ES-I3 (cell line): Measurements from ENCODE around the gene STX1A.
"Not testable (repeated sequence)": the region's sequence is repeated elsewhere in the genome, so short reads cannot be mapped to it uniquely, and the experiment has no call there.

Experiments
- H3K36me3 ChIP-seq: 2 replicates; pipeline ENCODE4 v1.6.1; 2013; ENCODE audit warnings: mild to moderate bottlenecking, low read length, control low read depth, moderate library complexity; ENCODE audit not compliant: insufficient read depth
- H3K4me1 ChIP-seq: 2 replicates; pipeline ENCODE4 v1.6.1; 2013; ENCODE audit warnings: mild to moderate bottlenecking, control low read depth, low read length; ENCODE audit not compliant: insufficient read depth
- H3K9ac ChIP-seq: 2 replicates; pipeline ENCODE4 v1.6.1; 2013; ENCODE audit warnings: low read depth, mild to moderate bottlenecking, low read length, moderate library complexity
- H3K9me3 ChIP-seq: 2 replicates; pipeline ENCODE4 v1.6.1; 2013; ENCODE audit warnings: mild to moderate bottlenecking, low read length, moderate library complexity; ENCODE audit not compliant: control insufficient read depth, insufficient read depth

STX1A gene

DNA sequence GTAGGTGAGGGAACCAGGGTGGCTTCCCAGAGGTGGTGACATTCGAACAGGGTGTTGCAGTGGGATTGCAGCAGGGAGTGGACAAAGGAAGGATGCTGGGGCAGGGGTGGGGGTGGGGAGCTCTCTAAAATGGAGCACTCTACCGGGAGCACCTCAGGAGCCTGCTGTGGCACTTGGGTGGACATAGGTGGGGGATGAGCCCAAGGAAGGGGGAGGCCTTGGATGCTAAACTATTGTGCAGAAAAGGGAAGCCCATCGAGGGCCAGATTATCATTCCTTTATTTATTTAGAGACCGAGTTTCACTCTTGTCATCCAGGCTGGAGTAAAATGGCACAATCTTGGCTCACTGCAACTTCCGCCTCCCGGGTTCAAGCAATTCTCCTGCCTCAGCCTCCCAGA is 3.3 kb upstream of the STX1A start:
- Histone ChIP-seq H3K4me1 (no peaks in the 10 kb centered on the region), H3K9me3 (no peaks in the 10 kb centered on the region), H3K36me3 (no peaks in the 10 kb centered on the region), H3K9ac (no peak overlapping the region)

DNA sequence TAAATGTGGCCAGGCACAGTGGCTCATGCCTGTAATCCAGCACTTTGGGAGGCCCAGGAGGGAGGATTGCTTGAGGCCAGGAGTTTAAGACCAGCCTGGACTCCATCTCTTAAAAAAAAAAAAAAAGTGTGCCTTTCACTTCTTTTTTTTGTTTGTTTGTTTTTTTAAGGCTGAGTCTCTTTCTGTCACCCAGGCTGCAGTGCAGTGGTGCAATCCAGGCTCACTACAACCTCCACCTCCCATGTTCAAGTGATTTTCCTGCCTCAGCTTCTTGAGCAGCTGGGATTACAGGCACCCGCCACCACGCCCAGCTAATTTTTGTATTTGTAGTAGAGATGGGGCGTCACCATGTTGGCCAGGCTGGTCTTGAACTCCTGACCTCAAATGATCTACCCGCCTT is 2.7 kb upstream of the STX1A start:
- not testable (repeated sequence) for H3K4me1 ChIP-seq, H3K9me3 ChIP-seq, H3K36me3 ChIP-seq, H3K9ac ChIP-seq

DNA sequence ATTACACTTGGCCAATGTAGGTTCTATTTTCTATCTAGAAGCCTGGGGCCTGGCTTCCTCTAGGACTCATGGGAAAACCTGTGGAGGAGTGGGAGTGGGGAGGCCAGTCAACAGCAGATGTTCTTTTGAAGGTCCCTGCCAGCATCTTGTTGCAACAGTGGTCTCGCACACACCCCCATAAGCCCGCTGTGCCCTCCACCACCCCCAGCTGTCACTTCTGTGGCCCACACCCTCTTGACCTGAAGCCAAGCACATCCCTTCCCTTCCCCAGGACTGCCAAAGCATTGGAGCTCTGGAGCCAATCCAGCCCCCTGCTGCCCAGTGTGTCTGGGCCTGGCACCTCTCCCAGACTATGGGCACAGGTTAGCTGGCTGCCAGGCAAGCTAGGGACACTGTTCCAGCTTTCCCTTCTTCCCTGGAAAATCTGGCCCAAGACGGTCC is 1.9 kb upstream of the STX1A start:
- no peaks in the 10 kb centered on the region for H3K36me3 ChIP-seq
- H3K9ac ChIP-seq = no peak overlapping the region
- H3K4me1 ChIP-seq = no peaks in the 10 kb centered on the region
- no peaks in the 10 kb centered on the region for H3K9me3 ChIP-seq

DNA sequence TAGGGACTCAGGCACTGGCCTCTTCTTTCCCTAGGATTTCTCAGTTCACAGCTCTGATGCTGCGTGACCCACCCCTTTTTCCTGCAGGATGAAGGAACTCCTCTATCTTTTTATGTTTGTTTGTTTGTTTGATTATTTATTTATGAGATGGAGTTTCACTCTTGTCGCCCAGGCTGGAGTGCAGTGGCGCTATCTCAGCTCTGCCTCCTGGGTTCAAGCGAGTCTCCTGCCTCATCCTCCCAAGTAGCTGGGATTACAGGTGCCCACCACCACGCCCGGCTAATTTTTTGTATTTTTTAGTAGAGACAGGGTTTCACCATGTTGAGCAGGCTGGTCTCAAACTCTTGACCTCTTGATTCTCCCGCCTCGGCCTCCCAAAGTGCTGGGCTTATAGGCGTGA is 974 bp upstream of the STX1A start:
- H3K9ac ChIP-seq, H3K4me1 ChIP-seq, H3K36me3 ChIP-seq, H3K9me3 ChIP-seq: not testable (repeated sequence)

DNA sequence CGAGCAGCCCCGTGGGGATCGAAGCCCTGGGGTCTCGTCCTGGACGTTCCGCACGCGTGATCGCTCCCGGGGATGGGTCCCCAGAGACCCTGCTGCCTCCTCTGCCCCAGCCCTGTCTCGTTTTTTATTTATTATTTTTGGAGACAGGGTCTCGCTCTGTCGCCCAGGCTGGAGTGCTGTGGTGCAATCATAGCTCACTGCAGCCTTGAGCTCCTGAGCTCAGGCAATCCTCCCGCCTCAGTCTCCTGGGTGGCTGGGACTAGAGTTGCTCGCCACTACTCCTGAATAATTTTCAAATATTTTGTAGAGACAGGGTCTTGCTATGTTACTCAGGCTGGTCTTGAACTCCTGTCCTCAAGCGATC is 319 bp upstream of the STX1A start:
- H3K4me1 ChIP-seq = peaks cover 9% of the 10 kb centered on the region; the same call in 1 of the 2 replicates
- no peaks in the 10 kb centered on the region for H3K36me3 ChIP-seq
- no peaks in the 10 kb centered on the region for H3K9me3 ChIP-seq
- peak overlapping the region; percentile 36; the same call in 1 of the 2 replicates for H3K9ac ChIP-seq

DNA sequence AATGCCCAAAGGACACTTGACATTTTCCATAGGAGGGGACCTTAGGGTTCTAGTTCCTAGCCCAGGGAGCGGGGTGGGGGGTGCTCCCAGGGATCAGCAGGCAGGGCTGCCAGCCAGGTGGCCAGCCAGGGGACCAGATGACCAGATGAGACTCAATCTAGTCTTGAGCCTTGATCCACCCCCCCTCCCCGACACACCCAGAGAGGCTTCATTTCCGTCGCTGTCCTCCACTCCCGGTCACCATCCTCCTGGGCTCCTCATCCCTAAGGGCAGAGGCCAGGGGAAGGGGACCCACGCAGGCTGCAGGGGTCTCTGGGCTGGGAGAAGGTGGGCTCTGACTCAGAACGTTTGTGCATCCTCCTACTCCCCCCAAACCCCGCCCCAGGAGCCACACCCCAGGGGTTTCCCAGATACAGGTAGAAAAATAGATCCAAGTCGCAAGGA is 1.0 kb downstream of the STX1A start:
- H3K9me3 ChIP-seq = no peaks in the 10 kb centered on the region
- H3K9ac ChIP-seq = peak overlapping the region; percentile 94; the same call in 1 of the 2 replicates
- no peaks in the 10 kb centered on the region for H3K36me3 ChIP-seq
- peaks cover 9% of the 10 kb centered on the region; the same call in 1 of the 2 replicates for H3K4me1 ChIP-seq

DNA sequence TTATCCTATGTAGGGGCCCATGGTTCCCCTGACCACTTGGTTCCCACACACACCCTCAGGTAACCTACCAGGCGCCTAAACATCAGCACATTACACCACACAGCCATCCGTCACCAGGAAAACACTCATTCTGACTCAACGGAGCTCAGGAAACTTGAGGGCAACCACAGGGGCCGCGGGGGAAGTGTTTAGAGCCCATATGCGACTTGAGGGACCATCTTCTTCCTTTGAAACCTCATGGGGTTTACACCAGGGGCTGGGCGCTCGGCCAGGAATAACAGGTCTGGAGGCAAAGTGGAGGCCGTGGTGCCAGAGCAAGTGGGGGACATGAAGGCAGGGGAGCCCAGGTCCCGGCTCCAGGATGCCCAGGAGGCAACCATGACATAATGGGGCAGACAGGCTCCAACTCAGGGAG is 1.5 kb downstream of the STX1A start:
- Histone ChIP-seq H3K9ac (no peak overlapping the region), H3K36me3 (no peaks in the 10 kb centered on the region), H3K9me3 (no peaks in the 10 kb centered on the region), H3K4me1 (peaks cover 9% of the 10 kb centered on the region; the same call in 1 of the 2 replicates)

DNA sequence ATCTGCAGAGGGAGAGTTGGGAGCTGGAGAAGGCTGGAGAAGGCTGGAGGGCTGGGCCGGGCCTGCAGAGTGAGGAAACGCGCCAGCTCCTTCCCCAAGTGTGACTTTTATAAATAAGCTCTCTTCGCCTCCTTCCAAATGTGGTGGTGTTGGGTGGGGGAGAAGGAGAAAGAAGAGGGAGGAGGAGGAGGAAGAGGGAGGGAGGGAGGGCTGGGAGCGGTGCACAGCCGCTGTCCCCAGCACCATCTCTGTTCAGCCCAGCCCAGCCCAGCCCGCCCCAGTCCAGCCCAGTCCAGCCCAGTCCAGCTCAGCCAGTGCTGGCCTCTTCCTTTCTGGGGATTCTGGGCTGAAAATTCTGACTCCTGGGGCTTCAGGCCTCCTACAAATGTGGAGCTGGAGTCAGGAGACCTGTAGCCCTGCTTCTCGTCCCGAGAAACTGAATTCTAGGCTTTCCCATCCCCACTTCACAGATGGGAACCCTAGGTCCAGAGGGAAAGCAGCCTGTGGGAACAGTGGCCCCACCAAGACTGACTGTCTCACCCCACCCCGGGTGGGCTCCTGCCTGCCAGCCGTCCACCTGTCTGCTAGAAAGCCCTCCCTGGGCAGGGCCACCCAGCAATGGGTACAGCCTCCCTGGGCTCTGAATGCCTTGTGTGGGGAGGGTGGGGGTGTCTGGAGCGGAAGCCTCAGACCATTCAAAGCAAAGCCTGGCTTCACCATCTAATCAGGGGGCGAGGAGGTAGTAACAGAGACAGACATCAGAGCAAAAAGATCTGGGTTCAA is 2.3 kb downstream of the STX1A start:
- Histone ChIP-seq H3K36me3 (no peaks in the 10 kb centered on the region), H3K4me1 (peaks cover 9% of the 10 kb centered on the region; the same call in 1 of the 2 replicates), H3K9ac (no peak overlapping the region), H3K9me3 (no peaks in the 10 kb centered on the region)

GRCh38 chr7:73716318-73716890 is 3.1 kb downstream of the STX1A start:
- H3K9ac ChIP-seq = no peak overlapping the region
- H3K4me1 ChIP-seq = peaks cover 9% of the 10 kb centered on the region; the same call in 1 of the 2 replicates
- no peaks in the 10 kb centered on the region for H3K36me3 ChIP-seq
- H3K9me3 ChIP-seq = no peaks in the 10 kb centered on the region

DNA sequence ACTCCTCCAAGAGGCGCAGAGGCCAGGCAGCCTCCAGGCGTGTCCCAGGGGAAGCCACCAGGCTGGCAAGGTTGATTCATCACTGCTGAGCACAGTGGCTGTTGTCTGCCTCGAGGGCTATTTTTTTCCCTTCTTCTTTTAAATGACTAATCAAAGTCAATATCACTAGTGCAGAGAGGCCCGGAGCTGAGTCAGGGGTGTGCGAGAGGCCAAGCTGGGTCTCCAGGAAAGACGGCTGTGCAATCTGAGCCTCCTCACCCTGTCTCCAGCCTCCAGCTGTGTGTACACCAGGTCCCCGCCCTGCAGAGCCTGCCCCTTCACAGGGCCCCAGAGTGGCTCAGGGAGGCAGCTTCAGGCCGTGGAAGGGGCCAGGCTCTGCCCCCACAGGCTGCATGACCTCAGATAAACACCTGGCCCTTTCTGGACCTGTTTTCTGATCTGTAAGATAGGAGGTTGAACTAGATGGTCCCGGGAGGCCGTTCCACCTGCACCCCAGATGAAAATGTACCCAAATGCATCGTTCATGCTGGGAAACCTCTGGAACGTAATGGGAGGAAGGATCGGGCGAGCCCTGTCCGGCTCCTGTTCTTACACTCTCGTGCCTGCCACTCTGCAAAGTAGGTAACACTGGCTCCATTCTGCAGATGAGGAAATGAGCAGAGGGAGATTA is 3.7 kb downstream of the STX1A start:
- Histone ChIP-seq H3K36me3 (no peaks in the 10 kb centered on the region), H3K4me1 (peaks cover 9% of the 10 kb centered on the region; the same call in 1 of the 2 replicates), H3K9ac (no peak overlapping the region), H3K9me3 (no peaks in the 10 kb centered on the region)

GRCh38 chr7:73713319-73713718 is 6.2 kb downstream of the STX1A start:
- not testable (repeated sequence) for H3K9ac ChIP-seq, H3K36me3 ChIP-seq, H3K9me3 ChIP-seq, H3K4me1 ChIP-seq

- H3K9me3 ChIP-seq = no peaks in the 10 kb centered on the region
- H3K36me3 ChIP-seq = no peaks in the 10 kb centered on the region
- H3K9ac ChIP-seq = no peak overlapping the region
- H3K4me1 ChIP-seq = peaks cover 9% of the 10 kb centered on the region; the same call in 1 of the 2 replicates
Measured at GRCh38 chr7:73712773-73713172, 6.7 kb downstream of the STX1A start.

- Histone ChIP-seq H3K4me1 (peaks cover 20% of the 10 kb centered on the region; the same call in 1 of the 2 replicates), H3K36me3 (no peaks in the 10 kb centered on the region), H3K9me3 (no peaks in the 10 kb centered on the region), H3K9ac (no peak overlapping the region)
Measured at GRCh38 chr7:73708961-73709549, 10.4 kb downstream of the STX1A start.

DNA sequence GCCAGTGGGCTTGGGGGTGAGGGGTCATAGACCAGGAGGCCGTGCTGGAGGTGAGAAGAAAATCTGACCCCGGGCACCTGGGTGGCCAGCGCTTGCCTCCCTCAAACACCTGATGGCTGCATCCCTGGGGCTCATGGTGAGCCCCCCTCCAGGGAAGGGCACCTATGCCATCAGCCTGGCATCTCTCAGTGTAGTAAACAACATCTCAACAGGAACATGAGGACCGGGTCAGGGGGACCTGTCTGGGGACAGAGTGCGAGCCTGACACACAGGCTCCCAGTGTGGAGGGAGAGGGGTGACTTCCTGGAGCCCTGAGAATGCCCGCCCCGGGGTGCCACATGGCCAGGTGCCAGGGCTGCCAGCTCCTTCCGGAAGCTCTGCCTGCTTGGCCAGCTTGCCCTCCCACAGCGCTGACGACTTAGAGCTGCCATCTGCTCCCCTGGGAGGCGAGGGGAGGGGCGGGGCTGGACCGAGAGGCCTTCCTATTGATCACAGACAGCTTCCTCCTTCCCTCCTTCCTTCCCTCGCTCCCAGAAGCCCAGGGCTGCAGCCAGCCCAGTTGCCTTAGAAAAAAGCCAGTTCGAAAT is 12.3 kb downstream of the STX1A start:
- no peaks in the 10 kb centered on the region for H3K9me3 ChIP-seq
- no peaks in the 10 kb centered on the region for H3K36me3 ChIP-seq
- H3K9ac ChIP-seq = no peak overlapping the region
- peaks cover 27% of the 10 kb centered on the region; the same call in 1 of the 2 replicates for H3K4me1 ChIP-seq
